Activated naive CD8-positive, alpha-beta T cell treated with anti-CD3 and anti-CD28 coated beads, Interleukin-2, amount 50 U/mL, for 24 hours (primary cell): Measurements from ENCODE around the gene RTP1.
"Not testable (repeated sequence)": the region's sequence is repeated elsewhere in the genome, so short reads cannot be mapped to it uniquely, and the experiment has no call there.

Source experiments
- ATAC-seq: fragments of 150-1000 bp; cut with Tn5 transposase; one replicate; pipeline ENCODE4 v1.10.0; 2021
- DNase-seq: peaks from one replicate; pipeline ENCODE4 v3.0.0; 2021
- H3K27ac Mint-ChIP-seq: one replicate; pipeline ENCODE4 v1.8.0; 2021; ENCODE audit warnings: mild to moderate bottlenecking, mixed read lengths
- H3K27me3 Mint-ChIP-seq: one replicate; pipeline ENCODE4 v1.8.0; 2021; ENCODE audit warnings: mixed read lengths
- H3K36me3 Mint-ChIP-seq: one replicate; pipeline ENCODE4 v1.8.0; 2021; ENCODE audit warnings: low read depth, mixed read lengths
- H3K4me1 Mint-ChIP-seq: one replicate; pipeline ENCODE4 v1.8.0; 2021; ENCODE audit warnings: mixed read lengths
- H3K4me3 Mint-ChIP-seq: one replicate; pipeline ENCODE4 v1.8.0; 2021; ENCODE audit warnings: mild to moderate bottlenecking, moderate library complexity, mixed read lengths
- H3K9me3 Mint-ChIP-seq: one replicate; pipeline ENCODE4 v1.8.0; 2021; ENCODE audit warnings: mixed read lengths

Gene RTP1, protein sequence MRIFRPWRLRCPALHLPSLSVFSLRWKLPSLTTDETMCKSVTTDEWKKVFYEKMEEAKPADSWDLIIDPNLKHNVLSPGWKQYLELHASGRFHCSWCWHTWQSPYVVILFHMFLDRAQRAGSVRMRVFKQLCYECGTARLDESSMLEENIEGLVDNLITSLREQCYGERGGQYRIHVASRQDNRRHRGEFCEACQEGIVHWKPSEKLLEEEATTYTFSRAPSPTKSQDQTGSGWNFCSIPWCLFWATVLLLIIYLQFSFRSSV

DNA sequence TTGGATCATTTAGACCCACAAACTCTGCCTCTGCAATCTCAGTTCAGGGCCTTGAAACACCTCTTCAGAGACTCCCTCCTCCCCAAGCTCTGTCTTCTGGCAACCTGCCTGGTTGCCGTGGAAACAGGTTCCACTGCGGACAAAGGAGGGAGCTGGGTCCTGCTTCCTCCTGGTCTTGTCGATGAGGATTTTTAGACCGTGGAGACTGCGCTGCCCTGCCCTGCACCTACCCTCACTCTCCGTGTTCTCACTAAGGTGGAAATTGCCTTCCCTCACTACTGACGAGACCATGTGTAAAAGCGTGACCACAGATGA, at the start of gene RTP1:
Gene RTP1, plus strand, starts transcription at position 152 of the 315 bp plus-strand sequence. Its CDS starts 30 bp downstream, at position 182.
- ATAC-seq (no peak), DNase-seq (no peak)
- Mint-ChIP-seq H3K27me3 (peaks cover 18% of the 10 kb centered on the region), H3K4me3 (no peak within 1 kb of the TSS), H3K4me1 (no peaks in the 10 kb centered on the region), H3K9me3 (no peaks in the 10 kb centered on the region), H3K36me3 (no peaks in the 10 kb centered on the region), H3K27ac (no peak within 1 kb of the TSS)

DNA sequence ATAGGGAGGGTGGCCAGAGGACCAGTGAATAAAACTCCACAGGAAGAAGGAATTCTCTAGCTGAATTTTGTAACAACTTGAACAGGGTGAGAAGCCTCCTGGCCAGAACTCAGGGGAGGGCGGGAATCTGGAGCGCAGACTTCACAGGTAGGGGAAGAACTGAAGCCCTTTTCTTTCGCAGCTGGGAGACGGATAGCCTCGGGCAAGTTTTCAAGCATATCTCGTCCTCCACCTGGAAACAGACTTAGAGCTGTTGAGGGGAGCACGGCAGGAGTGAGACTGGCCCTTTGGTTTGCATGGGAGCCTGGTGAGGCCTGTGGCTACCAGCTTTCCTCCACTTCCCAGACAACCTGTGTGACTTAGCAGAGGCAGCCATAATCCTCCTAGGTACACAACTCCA, 47.1 kb upstream of the RTP1 start:
- peaks cover 16% of the 10 kb centered on the region for H3K9me3 Mint-ChIP-seq
- DNase-seq (no peak), ATAC-seq (no peak)
- H3K27me3 Mint-ChIP-seq: peaks cover 4% of the 10 kb centered on the region
- no peak overlapping the region for H3K4me3 Mint-ChIP-seq
- H3K4me1 Mint-ChIP-seq: no peaks in the 10 kb centered on the region
- peaks cover 3% of the 10 kb centered on the region for H3K36me3 Mint-ChIP-seq
- no peak overlapping the region for H3K27ac Mint-ChIP-seq

DNA sequence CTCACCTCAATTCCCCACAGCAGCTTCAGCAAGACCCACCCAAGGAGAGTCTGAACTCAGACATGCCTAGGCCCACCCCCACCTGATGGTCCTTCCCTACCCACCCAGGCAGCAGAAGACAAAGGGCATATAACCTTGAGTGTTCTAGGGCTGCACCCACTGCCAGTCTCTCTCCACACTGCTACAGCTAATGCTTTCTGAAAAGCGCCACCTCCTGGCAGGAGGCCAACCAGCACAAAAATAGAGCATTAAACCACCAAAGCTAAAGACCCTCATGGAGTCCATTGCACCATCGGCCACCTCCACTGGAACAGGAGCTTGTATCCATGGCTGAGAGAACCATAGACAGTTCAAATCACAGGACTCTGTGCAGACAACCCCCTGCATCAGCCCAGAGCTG, 46.7 kb upstream of the RTP1 start:
- ATAC-seq: peak; percentile 75
- H3K4me3 Mint-ChIP-seq: no peak overlapping the region
- H3K9me3 Mint-ChIP-seq: peaks cover 17% of the 10 kb centered on the region
- no peak overlapping the region for H3K27ac Mint-ChIP-seq
- H3K4me1 Mint-ChIP-seq: no peaks in the 10 kb centered on the region
- peaks cover 2% of the 10 kb centered on the region for H3K36me3 Mint-ChIP-seq
- DNase-seq: peak; percentile 67
- peaks cover 4% of the 10 kb centered on the region for H3K27me3 Mint-ChIP-seq

DNA sequence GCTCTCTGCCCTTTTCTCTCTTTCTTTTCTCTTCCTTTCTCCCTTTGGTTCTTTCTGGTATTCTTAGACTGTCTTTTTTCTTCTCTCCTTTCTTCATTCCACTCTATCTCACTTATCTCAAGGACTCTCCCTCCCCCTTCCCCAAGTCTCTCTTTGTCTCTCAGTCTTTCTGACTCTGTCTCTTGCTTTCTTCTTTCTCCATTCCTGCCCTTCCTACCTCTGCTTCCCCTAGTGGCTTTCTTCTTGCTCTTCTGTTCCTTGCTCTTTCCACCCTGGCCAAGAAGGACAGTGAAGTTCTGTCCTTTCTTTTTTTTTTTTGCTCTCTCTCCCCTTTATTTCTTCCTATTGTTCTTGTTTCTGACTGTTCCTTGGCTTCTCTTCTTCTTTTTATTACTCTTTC, 35.7 kb upstream of the RTP1 start:
- no peak overlapping the region for H3K27ac Mint-ChIP-seq
- H3K27me3 Mint-ChIP-seq: peaks cover 8% of the 10 kb centered on the region

DNA sequence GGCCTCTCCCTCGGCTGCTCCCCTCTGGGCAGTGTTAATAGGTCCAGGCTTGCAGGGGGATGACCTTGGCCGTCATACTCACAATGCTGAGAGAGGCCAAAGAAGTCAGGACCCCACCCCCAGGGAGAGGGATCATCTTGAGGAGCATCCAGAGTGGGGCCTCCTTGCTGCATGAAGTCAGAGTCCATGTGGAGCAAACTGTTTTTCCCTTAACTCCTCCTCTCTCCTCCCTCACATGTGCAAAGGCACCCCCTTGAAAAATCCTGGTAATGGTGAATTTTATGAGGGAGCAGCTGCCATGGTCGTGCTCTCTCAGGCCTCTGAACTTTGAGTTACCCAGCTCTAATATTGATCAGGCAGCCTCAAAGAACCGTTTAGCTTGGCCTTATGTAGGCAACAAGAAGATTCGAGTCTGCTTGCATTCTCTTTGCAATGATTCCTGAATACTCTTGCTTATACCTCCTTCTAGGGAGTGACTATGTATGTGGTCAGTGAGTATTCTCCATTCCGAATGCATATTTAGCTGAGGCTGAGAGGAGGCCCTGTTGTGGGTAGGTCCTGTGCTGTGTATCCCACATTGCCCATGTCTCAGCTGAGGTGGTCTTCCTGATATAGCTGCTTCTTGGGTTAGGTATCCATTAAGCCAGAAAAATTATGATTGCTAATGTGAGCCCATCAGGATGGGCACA, 34.9 kb upstream of the RTP1 start:
- H3K36me3 Mint-ChIP-seq: no peaks in the 10 kb centered on the region
- DNase-seq (no peak), ATAC-seq (no peak)
- no peak overlapping the region for H3K4me3 Mint-ChIP-seq
- no peaks in the 10 kb centered on the region for H3K9me3 Mint-ChIP-seq
- no peaks in the 10 kb centered on the region for H3K4me1 Mint-ChIP-seq
- H3K27me3 Mint-ChIP-seq: peaks cover 8% of the 10 kb centered on the region
- no peak overlapping the region for H3K27ac Mint-ChIP-seq

More for the DNA sequence above, 35.7 kb upstream of the RTP1 start:
- H3K4me1 Mint-ChIP-seq: no peaks in the 10 kb centered on the region
- H3K4me3 Mint-ChIP-seq: no peak overlapping the region
- no peak for DNase-seq
- ATAC-seq: no peak
- no peaks in the 10 kb centered on the region for H3K36me3 Mint-ChIP-seq
- H3K9me3 Mint-ChIP-seq: no peaks in the 10 kb centered on the region

DNA sequence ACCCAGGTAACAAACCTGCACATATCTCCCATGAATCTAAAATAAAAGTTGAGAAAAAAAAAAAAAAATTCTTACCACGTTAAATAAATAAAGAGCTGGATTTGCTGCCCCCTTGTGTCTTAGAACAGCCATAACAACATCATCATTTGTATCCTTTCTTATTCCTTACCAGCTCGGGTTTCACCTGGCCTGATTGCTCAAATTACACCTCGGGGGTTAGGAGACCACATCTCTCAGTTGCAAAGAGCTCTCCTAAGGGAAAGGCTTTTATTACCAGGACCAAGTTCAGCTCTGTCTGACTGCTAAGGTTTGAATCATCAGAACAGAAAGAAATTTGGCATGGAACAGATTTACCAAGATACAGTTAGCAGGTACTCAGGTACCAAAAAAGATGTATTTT, 32.1 kb upstream of the RTP1 start:
- H3K9me3 Mint-ChIP-seq: no peaks in the 10 kb centered on the region
- no peak for DNase-seq
- H3K4me3 Mint-ChIP-seq: no peak overlapping the region
- no peaks in the 10 kb centered on the region for H3K36me3 Mint-ChIP-seq
- H3K27ac Mint-ChIP-seq: no peak overlapping the region
- peaks cover 2% of the 10 kb centered on the region for H3K4me1 Mint-ChIP-seq
- peaks cover 8% of the 10 kb centered on the region for H3K27me3 Mint-ChIP-seq
- ATAC-seq: no peak

DNA sequence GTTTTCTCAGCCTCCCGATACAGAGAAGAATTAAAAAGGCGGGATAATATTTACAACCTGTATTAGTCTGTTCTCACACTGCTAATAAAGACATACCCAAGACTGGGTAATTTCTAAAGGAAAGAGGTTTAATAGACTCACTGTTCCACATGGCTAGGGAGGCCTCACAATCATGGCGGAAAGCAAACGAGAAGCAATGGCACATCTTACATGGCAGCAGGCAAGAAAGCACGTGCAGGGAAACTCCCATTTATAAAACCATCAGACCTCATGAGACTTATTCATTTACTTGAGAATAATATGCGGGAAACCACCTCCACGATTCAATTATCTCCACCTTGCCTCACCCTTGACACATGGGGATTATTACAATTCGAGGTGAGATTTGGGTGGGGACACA, 30.5 kb upstream of the RTP1 start:
- H3K27me3 Mint-ChIP-seq: peaks cover 4% of the 10 kb centered on the region
- no peak overlapping the region for H3K27ac Mint-ChIP-seq
- ATAC-seq: no peak
- H3K36me3 Mint-ChIP-seq: no peaks in the 10 kb centered on the region
- no peak for DNase-seq
- H3K9me3 Mint-ChIP-seq: no peaks in the 10 kb centered on the region
- H3K4me3 Mint-ChIP-seq: no peak overlapping the region
- peaks cover 2% of the 10 kb centered on the region for H3K4me1 Mint-ChIP-seq

DNA sequence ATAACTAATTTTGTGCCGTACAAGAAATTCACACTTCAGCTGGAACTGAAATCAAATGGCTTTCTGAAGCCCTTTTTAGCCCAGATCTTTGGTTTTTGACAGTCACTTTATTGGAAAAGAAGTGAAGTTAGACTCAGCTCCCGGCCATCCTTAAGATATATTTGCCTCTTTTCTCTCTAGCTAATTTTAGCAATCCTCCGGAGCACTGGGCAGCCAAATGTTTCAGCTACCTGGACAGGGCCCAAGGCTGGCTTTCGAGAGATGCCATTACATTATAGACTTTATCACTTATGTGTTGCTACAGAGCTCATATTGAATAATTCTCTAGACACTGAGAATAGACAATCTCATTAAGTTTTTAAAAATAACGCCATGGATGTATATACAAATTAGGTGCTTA, 29.5 kb upstream of the RTP1 start:
- H3K27ac Mint-ChIP-seq: no peak overlapping the region
- no peaks in the 10 kb centered on the region for H3K36me3 Mint-ChIP-seq
- ATAC-seq: no peak
- peaks cover 4% of the 10 kb centered on the region for H3K27me3 Mint-ChIP-seq
- no peaks in the 10 kb centered on the region for H3K9me3 Mint-ChIP-seq
- no peak for DNase-seq
- H3K4me3 Mint-ChIP-seq: no peak overlapping the region
- peaks cover 2% of the 10 kb centered on the region for H3K4me1 Mint-ChIP-seq

DNA sequence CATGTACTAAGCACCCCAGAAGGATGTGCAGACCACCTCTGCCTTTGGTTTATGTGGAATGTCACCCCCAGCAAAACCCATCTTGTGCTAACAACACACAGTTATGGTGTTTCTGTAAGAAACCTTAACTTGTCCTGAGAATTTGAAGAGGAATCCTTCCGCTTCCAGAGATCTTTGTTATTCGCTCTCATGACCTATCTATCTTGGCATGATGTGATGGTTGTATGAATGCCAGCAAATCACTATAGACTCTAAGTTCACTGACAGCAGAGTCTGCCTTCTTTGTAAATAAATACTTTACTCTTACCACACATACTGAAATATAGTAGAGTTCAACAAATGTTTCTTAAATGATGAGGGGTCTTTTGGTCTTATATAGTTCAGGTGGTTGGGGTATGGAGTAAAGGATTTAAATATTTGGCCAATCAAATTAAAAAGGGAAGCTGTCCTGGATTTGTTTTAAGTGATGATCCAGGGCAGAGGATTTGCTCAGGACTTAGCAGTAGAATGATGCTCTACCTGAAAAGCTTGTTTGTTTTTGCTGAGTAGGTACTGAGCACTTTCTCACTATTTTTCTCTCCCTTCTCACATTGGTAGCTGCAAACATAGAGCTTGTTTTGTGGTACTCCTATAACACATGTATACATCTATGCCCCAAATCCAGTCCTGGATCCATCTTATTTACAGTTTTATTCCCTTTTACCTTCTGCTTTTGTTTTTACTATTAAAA, 27.9 kb upstream of the RTP1 start:
- peaks cover 2% of the 10 kb centered on the region for H3K4me1 Mint-ChIP-seq
- ATAC-seq: no peak
- DNase-seq: no peak
- H3K9me3 Mint-ChIP-seq: no peaks in the 10 kb centered on the region
- H3K27ac Mint-ChIP-seq: no peak overlapping the region
- H3K36me3 Mint-ChIP-seq: no peaks in the 10 kb centered on the region
- peaks cover 2% of the 10 kb centered on the region for H3K27me3 Mint-ChIP-seq
- no peak overlapping the region for H3K4me3 Mint-ChIP-seq

DNA sequence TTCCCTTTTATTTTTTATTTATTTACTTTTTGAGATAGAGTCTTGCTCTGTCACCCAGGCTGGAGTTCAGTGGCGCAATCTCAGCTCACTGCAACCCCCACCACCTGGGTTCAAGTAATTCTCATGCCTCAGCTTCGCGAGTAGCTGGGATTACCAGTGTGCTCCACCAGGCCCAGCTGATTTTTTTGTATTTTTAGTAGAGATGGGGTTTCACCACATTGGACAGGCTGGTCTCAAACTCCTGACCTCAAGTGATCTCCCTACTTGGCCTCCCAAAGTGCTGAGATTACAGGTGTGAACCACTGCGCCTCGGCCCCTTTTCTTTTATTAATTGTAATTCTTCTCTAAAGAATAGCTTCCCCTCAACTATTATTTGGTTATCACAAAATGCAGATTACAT, 26.4 kb upstream of the RTP1 start:
- DNase-seq, H3K9me3 Mint-ChIP-seq, ATAC-seq, H3K27ac Mint-ChIP-seq, H3K36me3 Mint-ChIP-seq, H3K4me1 Mint-ChIP-seq, H3K4me3 Mint-ChIP-seq, H3K27me3 Mint-ChIP-seq: not testable (repeated sequence)

DNA sequence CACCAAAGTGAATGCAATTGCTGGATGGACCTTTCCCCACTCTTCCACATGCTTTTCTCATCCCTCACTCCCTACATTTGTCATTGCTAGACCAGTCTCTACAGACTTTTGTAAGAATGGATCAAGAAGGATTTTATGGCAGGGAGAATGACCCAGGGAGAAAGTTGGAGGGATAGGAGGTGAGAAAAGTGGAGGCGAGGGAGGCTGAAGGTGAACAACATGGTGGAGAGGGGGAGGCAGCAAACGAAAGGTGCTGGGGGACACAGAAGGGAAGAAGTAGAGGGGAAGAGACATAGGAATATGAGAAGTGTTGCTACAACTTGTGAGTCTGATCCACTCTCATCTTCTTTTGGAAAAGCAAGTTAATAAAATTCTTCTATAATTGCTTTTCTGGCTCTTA, 24.4 kb upstream of the RTP1 start:
- peaks cover 2% of the 10 kb centered on the region for H3K27me3 Mint-ChIP-seq
- H3K27ac Mint-ChIP-seq: no peak overlapping the region
- no peak overlapping the region for H3K4me3 Mint-ChIP-seq
- no peaks in the 10 kb centered on the region for H3K36me3 Mint-ChIP-seq
- ATAC-seq (no peak), DNase-seq (no peak)
- H3K9me3 Mint-ChIP-seq: no peaks in the 10 kb centered on the region
- peaks cover 2% of the 10 kb centered on the region for H3K4me1 Mint-ChIP-seq

DNA sequence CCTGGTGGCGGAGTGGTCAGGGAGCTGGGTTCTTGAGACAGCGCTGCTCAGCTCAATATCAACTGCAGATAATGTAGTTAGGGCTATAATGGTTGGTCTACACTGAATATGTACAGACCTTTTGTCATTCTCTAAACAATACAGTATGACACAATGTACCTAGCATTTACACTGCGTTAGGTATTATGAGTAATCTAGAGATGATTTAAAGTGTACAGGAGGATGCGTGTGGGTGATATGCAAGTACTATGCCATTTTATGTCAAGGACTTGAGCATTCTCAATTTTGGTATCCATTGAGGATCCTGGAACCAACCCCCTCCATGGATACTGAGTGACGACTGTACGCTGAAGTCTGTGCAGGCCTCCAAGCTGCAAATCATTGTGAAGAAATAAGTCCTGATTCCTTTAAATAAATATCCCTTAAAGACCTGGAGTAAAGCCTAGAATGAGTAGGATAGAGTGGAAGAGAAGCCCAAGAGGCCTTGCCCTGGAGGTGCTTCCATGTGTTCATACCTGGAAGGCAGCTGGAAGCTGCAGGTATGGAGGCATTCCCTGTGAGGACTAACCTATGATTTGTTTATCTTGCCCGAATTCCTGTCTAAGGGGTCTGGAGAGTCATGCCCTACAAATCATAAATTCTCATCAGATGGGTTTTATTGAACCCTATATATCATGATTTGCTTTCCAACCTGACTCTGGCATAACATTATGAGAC, 15.7 kb upstream of the RTP1 start:
- Mint-ChIP-seq H3K9me3 (no peaks in the 10 kb centered on the region), H3K36me3 (no peaks in the 10 kb centered on the region), H3K27me3 (peaks cover 10% of the 10 kb centered on the region), H3K4me3 (no peak overlapping the region), H3K4me1 (no peaks in the 10 kb centered on the region), H3K27ac (no peak overlapping the region)
- DNase-seq (no peak), ATAC-seq (no peak)

DNA sequence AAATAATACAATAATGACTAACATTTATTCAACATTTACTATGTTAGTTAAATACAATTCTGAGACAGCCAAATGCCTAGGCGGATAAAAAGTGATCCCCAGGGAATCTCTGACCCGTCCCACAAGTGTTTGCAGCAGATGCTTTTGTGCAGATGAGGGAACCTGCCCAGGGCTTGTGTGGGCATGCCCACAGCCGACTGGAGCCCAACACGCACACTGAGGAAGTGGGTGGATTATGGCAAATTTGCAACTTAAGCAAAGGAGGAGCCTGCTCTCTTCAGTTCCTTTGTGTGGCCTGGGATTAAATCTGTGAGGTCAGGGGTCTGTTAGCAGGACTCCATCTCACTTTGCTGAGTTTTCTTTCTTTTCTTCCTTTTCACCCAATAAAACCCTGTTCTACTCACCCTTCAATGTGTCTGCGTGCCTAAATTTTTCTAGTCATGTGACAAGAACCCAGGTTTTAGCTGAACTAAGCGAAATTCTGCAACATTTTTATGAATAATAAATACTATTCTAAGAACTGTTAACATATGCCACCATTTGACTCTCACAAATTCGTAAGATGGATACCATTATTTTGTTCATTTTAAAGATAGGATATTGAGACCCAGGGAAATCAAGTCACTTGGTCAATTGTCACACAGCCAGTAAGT, 13.9 kb upstream of the RTP1 start:
- ATAC-seq: no peak
- no peak overlapping the region for H3K27ac Mint-ChIP-seq
- no peaks in the 10 kb centered on the region for H3K36me3 Mint-ChIP-seq
- no peak for DNase-seq
- H3K4me1 Mint-ChIP-seq: no peaks in the 10 kb centered on the region
- no peak overlapping the region for H3K4me3 Mint-ChIP-seq
- no peaks in the 10 kb centered on the region for H3K9me3 Mint-ChIP-seq
- H3K27me3 Mint-ChIP-seq: peaks cover 23% of the 10 kb centered on the region

DNA sequence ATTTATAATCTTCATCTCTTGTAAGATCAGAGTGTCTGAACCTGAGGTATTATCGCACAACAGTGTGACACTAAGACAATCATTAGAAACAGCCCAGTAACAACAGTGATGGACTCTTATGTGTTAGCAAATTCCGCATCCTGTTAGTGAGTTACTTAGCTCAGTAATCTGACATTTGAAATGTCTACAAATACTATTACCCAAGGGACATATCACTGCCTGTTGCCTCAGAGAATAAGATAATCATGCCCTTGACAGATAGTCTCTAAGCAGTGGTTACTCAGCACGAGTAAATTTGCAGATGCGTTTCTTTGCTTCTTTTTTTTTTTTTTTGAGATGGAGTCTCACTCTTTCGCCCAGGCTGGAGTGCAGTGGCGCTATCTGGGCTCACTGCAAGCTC, 13.4 kb upstream of the RTP1 start:
- no peaks in the 10 kb centered on the region for H3K36me3 Mint-ChIP-seq
- H3K4me1 Mint-ChIP-seq: no peaks in the 10 kb centered on the region
- no peak for ATAC-seq
- H3K9me3 Mint-ChIP-seq: no peaks in the 10 kb centered on the region
- no peak overlapping the region for H3K4me3 Mint-ChIP-seq
- DNase-seq: no peak
- H3K27me3 Mint-ChIP-seq: peaks cover 25% of the 10 kb centered on the region
- H3K27ac Mint-ChIP-seq: no peak overlapping the region
